ENCODE measurements around the gene NAV2.

NAV2 gene

GRCh38 chr11:20038412-20038811 lies 325.8 kb downstream of the NAV2 start:
- DNase-seq (ENCODE audit: low read depth): no peak

- DNase-seq (ENCODE audit: low read depth): no peak
These were observed 326.3 kb downstream of the NAV2 start for GRCh38 chr11:20038972-20039371.

DNA sequence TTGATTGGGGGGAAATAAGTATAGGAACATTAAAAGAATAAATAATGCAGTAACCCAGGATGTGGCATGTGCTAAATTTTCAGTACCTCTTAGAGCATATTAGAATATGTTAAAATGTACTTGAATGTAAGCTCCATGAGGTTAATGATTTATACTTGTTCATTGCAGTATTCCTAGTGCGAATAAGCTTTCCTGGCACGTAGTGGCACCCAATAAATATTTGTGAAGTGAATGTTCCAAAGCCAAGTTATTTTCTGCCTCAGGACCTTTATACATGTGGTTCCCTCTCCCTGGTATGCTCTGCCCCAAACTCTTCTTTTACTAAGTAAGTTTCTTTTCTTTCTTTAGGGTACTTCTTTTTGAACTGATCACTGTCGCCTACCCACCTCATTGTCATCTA lies 328.9 kb downstream of the NAV2 start:
- DNase-seq (ENCODE audit: low read depth): no peak

DNA sequence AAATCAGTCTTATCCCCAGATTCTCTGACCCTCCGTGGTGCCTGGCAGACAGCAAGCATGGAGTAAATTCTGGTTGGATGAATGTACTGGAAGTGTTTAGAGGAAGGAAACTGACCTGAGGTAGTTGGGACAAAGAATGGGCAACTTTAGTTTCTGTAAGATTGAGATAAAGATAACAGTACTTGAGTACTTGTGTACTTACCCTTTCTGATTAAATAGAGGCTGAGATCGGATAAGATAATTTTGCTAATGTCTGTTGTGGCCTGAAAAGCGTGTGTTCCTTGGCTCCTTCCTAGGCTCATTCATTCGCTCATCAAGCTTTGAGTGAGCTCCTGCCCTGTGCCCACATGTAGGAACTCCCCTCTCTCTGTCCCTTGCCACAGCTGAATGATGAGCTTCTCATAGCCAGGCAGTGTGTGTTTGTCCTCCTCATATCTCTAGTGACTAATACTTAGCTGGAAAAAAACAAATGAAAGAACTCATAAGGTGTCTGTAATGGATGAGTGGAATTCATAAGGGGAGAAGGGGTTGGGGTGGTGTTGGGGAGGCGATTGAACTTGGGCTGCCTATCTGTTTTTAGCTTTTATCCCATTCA lies 329.5 kb downstream of the NAV2 start:
- DNase-seq (ENCODE audit: low read depth): no peak

- DNase-seq (ENCODE audit: low read depth): no peak
These were observed 330.2 kb downstream of the NAV2 start for GRCh38 chr11:20042811-20043341.

DNA sequence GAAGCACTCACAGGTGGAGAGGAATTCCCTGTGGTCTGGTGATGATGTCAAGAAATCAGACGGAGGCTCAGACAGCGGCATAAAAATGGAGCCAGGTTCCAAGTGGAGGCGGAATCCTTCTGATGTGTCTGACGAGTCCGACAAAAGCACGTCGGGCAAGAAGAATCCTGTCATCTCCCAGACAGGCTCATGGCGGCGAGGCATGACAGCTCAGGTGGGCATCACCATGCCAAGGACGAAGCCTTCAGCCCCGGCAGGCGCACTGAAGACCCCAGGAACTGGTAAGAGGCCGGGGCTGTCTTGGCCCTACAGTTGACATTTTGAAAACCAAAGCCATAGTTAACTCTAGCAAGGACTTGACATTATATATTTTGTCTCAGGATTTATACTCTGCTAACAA lies 331.4 kb downstream of the NAV2 start:
- no peak for DNase-seq (ENCODE audit: low read depth)

GRCh38 chr11:20045098-20045688 lies 332.6 kb downstream of the NAV2 start:
- no peak for DNase-seq (ENCODE audit: low read depth)

DNA sequence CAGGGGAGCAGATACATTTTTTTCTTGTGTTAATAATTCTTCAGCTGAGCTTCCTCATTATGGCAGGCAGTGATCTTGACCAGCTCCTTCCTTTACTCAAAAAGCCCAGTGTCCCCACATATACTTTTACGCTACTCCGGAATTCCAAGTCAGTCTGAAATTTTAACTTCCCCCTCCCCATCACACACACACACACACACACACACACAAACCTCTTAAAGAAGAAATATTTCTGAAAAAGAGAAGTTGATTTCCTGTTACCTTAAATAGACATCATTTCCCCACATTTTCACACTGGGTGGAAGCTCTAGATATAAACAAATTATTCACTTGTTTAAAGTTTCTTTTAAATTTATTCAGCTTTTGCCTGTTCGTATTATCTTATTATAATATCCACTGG lies 333.8 kb downstream of the NAV2 start:
- DNase-seq (ENCODE audit: low read depth): no peak

GRCh38 chr11:20047006-20047768 lies 334.6 kb downstream of the NAV2 start:
- DNase-seq (ENCODE audit: low read depth): no peak

DNA sequence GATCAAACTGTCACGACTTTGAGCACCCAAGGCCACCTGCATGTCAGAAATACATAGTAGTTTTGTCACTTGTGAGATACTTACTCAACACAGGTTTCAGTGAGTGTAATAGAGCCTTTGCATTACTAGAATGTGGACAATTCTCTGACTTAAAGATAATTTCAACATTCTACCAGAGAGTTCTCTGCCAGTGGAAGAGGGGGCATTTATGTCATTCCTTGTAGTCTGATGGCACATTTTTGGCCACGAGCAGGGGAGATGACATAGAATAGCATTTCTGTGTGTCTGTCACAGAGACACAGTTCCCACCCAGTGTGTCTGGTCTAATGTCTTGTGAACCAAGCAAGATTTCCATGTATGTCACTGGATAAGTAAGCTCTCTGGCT lies 335.1 kb downstream of the NAV2 start:
- DNase-seq (ENCODE audit: low read depth): no peak

DNA sequence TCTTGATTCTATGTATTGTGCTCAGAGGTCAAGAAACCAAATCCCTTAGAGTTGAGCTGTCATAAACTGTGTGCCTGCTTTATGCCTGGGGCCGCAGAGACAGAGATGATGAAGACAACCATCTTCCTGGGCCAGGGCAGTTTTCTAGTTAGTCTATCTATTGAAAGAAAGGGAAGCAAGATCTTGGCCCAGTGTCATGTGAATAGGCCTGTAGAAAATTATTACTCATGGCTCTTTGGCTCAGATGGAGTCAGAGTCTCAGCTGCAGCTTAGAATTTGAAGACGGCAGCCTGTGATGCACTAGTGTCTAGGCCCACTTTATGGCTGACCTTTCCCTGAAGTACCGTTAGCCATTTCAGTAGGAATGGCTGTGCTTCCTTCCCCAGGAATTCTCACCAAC lies 335.6 kb downstream of the NAV2 start:
- DNase-seq (ENCODE audit: low read depth): no peak

GRCh38 chr11:20048707-20049106 lies 336.1 kb downstream of the NAV2 start:
- no peak for DNase-seq (ENCODE audit: low read depth)

- no peak for DNase-seq (ENCODE audit: low read depth)
These were observed 336.6 kb downstream of the NAV2 start for GRCh38 chr11:20049231-20049630.

DNA sequence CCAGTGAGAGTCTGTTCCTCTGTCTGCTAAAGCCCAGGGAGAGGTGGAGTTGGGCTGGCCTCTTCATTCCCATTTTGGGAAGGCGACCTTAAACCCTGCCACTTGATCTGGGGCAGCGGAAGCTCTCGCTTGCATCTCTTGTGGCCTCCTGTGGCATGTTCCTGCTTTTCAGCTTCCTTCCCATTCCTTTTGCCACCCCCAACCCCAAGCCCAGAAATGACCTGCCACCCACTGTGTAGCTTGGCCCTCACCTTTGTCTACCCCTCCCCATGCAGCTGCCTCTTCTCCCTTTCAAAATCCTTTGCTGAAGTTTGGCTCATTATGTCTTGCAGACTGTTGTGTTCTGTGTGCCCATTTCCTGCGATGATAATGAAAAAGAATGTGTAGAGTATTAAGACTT lies 337.4 kb downstream of the NAV2 start:
- no peak for DNase-seq (ENCODE audit: low read depth)

- DNase-seq (ENCODE audit: low read depth): no peak
These were observed 338.1 kb downstream of the NAV2 start for GRCh38 chr11:20050551-20051333.

GRCh38 chr11:20051469-20052399 lies 339.1 kb downstream of the NAV2 start:
- DNase-seq (ENCODE audit: low read depth): no peak

DNA sequence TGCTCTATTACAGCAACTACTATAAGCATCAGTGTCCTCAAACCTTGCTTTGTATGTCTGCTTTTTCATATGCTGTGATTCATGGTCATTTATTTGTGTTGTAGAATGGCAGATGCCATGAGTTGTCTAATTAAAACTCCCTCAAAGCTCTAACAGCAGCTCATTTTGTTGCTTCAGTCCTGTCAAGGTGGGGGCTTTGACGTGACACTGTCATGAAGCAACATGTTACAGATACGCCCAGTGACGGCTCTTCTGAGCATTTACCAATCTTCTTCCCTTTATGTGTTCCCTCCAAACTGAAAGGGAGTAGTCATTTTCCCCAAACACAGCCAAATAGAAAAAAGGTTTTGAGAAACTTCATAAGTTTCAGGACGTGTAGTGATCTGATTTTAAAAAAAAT lies 340.9 kb downstream of the NAV2 start:
- DNase-seq (ENCODE audit: low read depth): no peak

- DNase-seq (ENCODE audit: low read depth): no peak
These were observed 341.9 kb downstream of the NAV2 start for GRCh38 chr11:20054584-20054983.

GRCh38 chr11:20055312-20055711 lies 342.7 kb downstream of the NAV2 start:
- DNase-seq (ENCODE audit: low read depth): no peak

- no peak for DNase-seq (ENCODE audit: low read depth)
These were observed 343.7 kb downstream of the NAV2 start for GRCh38 chr11:20056109-20056949.

All from T follicular helper cell (primary cell).